PC-3 (cell line): ENCODE data around the gene SLC39A11.
"Not testable (repeated sequence)": the region's sequence is repeated elsewhere in the genome, so short reads cannot be mapped to it uniquely, and the experiment has no call there.

Experiments
- CTCF ChIP-seq: fragments of 300-600 bp; sonication (generic); conservative IDR thresholded peaks from 2 replicates; pipeline ENCODE4 v1.5.1; 2017; ENCODE audit warnings: antibody characterized with exemption, low read depth, mild to moderate bottlenecking, low read length
- EZH2 ChIP-seq: fragments of 300-600 bp; sonication (generic); IDR thresholded peaks from one replicate; pipeline ENCODE4 v1.6.1; 2017; ENCODE audit warnings: antibody characterized with exemption, mild to moderate bottlenecking, low read length; ENCODE audit not compliant: unreplicated experiment

- not testable (repeated sequence) for TF ChIP-seq CTCF, EZH2
These were observed 310.1 kb downstream of the SLC39A11 start for GRCh38 chr17:72782437-72782836.
